Activated CD4-positive, alpha-beta T cell treated with anti-CD3 and anti-CD28 coated beads, Interleukin-2, amount 10 ng/mL, durations not matched to agents 24 days and 14 days (primary cell): ENCODE results near the gene GPR39. TPM values are rescaled to one million over a fixed set of nuclear protein-coding genes. Genes with fewer than 3 reads are reported as not detected.

Experiments
- DNase-seq: peaks from one replicate; pipeline ENCODE4 v3.0.0; 2022
- H3K27ac Mint-ChIP-seq: one replicate; pipeline ENCODE4 v1.8.0; 2022; ENCODE audit warnings: mild to moderate bottlenecking, mixed read lengths
- H3K27me3 Mint-ChIP-seq: one replicate; pipeline ENCODE4 v1.8.0; 2022; ENCODE audit warnings: mixed read lengths
- H3K36me3 Mint-ChIP-seq: one replicate; pipeline ENCODE4 v1.8.0; 2022; ENCODE audit warnings: low read depth, mild to moderate bottlenecking, mixed read lengths
- H3K4me1 Mint-ChIP-seq: one replicate; pipeline ENCODE4 v1.8.0; 2021; ENCODE audit warnings: mixed read lengths
- H3K4me3 Mint-ChIP-seq: one replicate; pipeline ENCODE4 v1.8.0; 2022; ENCODE audit warnings: mild to moderate bottlenecking, moderate library complexity, mixed read lengths
- H3K9me3 Mint-ChIP-seq: one replicate; pipeline ENCODE4 v1.8.0; 2021; ENCODE audit warnings: mixed read lengths
- intact Hi-C: fragments of 100-400 bp; cut with micrococcal nuclease; formaldehyde crosslinking; loops from one replicate; pipeline ENCODE4 v1.15.1; 2023
- total RNA-seq: library from RNA; stranded (reverse); gene quantifications from 2 replicates; pipeline ENCODE4 v1.2.3, GENCODE V29; 2022

Gene GPR39
- total RNA-seq, result not detected in 2 replicates

- Mint-ChIP-seq H3K36me3 (no peaks in the 10 kb centered on the region), H3K27me3 (peaks cover 20% of the 10 kb centered on the region), H3K27ac (no peak within 1 kb of the TSS), H3K4me1 (no peaks in the 10 kb centered on the region), H3K4me3 (no peak within 1 kb of the TSS), H3K9me3 (no peaks in the 10 kb centered on the region)
- intact Hi-C loops, result no loop called here
- no peak for DNase-seq
Measured at GRCh38 chr2:132416723-132417395, at the start of gene GPR39. Gene GPR39 (plus strand): TSS chr2:132416805.

DNA sequence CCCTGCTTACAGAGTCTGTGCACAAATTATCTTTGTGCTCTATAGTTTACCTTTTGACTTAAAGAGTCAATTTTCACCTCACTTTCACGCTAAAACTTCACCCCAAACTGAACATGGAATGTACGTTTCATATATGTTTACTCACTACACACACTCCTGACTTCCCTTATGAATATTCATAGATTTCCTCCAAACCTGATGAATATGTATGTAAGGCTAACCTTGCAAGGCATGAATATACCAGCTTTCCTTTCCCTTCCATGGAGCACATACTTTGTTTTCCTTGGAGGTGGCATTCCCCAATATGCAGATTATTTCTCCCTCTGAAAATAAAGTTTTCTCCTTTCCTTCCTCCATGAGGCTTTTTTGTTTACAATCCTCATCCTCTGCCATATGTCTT, 48.4 kb upstream of the GPR39 start:
- H3K4me1 Mint-ChIP-seq, result no peaks in the 10 kb centered on the region
- H3K36me3 Mint-ChIP-seq, result no peaks in the 10 kb centered on the region
- no peaks in the 10 kb centered on the region for H3K27me3 Mint-ChIP-seq
- no peak for DNase-seq
- peaks cover 4% of the 10 kb centered on the region for H3K9me3 Mint-ChIP-seq
- intact Hi-C loops, result no loop called here
- H3K27ac Mint-ChIP-seq, result no peak overlapping the region
- H3K4me3 Mint-ChIP-seq, result no peak overlapping the region

DNA sequence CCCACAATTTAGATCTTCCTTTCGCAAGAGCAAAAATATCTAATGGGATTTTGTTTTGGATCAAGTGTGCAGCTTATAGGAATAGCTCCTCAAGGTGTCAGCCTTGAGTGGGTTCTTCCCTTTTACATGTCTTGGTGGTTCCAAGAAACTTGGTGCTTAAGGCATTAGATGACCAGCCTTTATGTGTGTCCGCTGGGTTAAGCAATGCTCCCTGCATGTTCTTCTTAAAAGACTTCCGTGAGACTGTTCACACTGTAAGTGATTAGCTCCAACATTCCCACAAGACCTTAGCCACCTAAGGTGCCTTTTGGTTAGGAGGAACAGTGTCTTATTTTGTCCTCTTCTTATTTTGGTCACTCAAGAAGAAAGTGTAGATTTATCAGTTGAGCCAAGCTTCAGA, 44.3 kb upstream of the GPR39 start:
- Mint-ChIP-seq H3K4me3 (no peak overlapping the region), H3K36me3 (no peaks in the 10 kb centered on the region), H3K9me3 (no peaks in the 10 kb centered on the region), H3K27ac (no peak overlapping the region), H3K4me1 (no peaks in the 10 kb centered on the region), H3K27me3 (no peaks in the 10 kb centered on the region)
- intact Hi-C loops, result no loop called here
- DNase-seq, result no peak

DNA sequence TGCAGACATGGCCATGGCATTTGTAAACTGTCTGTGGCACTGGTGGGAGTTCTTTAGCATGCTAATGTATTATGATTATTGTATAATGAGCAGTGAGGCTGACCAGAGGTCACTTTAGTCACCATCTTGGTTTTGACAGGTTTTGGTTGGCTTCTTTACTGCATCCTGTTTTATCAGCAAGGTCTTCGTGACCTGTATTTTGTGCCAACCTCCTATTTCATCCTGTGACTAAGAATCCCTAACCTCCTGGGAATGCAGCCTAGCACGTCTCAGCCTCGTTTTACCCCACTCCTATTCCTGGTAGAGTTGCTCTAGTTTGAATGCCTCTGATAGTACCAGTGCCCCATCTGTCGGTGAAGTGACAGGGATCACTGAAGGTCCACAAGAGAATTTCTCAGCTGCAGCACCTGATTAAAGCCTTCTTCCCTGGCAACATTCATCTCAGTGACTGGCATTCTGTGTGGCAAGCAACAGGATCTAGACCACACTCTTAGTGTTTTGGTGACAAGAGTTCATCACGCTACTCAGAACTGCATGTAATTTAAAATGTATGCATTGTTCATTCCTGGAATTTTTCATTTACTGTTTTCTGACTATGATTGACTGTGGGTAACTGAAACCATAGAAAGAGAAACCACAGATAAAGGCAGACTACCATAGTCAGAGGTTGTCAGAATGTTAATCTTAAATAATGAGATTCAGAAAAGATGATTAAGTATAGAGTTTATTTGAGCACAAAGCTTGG, 43.0 kb upstream of the GPR39 start:
- no peak for DNase-seq
- no peaks in the 10 kb centered on the region for H3K4me1 Mint-ChIP-seq
- H3K27me3 Mint-ChIP-seq, result no peaks in the 10 kb centered on the region
- intact Hi-C loops, result no loop called here
- H3K36me3 Mint-ChIP-seq, result no peaks in the 10 kb centered on the region
- no peak overlapping the region for H3K27ac Mint-ChIP-seq
- no peaks in the 10 kb centered on the region for H3K9me3 Mint-ChIP-seq
- H3K4me3 Mint-ChIP-seq, result no peak overlapping the region

DNA sequence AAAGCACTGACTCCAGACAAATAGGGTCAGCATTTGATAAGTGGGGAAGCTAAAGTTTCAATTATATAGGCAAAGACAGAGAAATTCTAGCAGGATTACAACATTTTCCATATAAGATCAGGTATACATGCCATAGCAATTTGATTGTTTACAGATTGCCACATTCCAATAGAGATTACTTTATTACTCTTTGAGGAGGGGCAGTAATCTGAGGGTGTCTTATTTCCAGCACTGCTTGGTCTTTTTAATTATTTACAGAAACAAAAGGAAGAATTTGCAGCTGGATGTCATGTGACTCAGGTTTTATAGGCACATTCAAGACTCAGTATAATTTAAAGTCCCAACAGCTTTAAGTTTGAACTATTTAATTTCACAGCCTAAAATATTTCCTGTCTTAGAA, 42.5 kb upstream of the GPR39 start:
- H3K27ac Mint-ChIP-seq, result no peak overlapping the region
- H3K4me1 Mint-ChIP-seq, result no peaks in the 10 kb centered on the region
- no peaks in the 10 kb centered on the region for H3K36me3 Mint-ChIP-seq
- H3K9me3 Mint-ChIP-seq, result no peaks in the 10 kb centered on the region
- intact Hi-C loops, result no loop called here
- DNase-seq, result no peak
- no peak overlapping the region for H3K4me3 Mint-ChIP-seq
- H3K27me3 Mint-ChIP-seq, result no peaks in the 10 kb centered on the region

DNA sequence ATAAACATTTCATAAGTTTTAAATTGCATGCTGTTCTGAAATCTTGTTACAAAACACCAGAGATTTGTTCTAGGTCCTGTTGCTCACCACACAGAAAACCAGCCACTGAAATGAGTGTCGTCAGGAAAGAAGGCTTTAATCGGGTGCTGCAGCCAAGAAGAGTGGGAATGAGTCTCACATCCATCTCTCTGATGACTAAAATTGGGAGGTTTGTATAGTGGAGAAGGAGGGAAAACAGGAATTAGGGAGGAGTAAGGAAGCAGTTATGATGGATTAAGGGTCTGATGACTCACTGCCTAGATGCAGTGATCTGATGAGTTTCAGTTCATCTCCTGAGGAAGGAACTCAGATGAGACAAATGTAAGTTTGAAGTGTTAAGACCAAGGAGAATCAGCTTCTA, 42.1 kb upstream of the GPR39 start:
- Mint-ChIP-seq H3K4me1 (no peaks in the 10 kb centered on the region), H3K4me3 (no peak overlapping the region), H3K36me3 (no peaks in the 10 kb centered on the region), H3K9me3 (no peaks in the 10 kb centered on the region), H3K27ac (no peak overlapping the region), H3K27me3 (no peaks in the 10 kb centered on the region)
- intact Hi-C loops, result no loop called here
- DNase-seq, result no peak

GRCh38 chr2:132374961-132375360, 41.6 kb upstream of the GPR39 start:
- H3K4me1 Mint-ChIP-seq, result no peaks in the 10 kb centered on the region
- no peaks in the 10 kb centered on the region for H3K27me3 Mint-ChIP-seq
- no peak for DNase-seq
- no peaks in the 10 kb centered on the region for H3K36me3 Mint-ChIP-seq
- H3K27ac Mint-ChIP-seq, result no peak overlapping the region
- H3K9me3 Mint-ChIP-seq, result no peaks in the 10 kb centered on the region
- intact Hi-C loops, result no loop called here
- no peak overlapping the region for H3K4me3 Mint-ChIP-seq

DNA sequence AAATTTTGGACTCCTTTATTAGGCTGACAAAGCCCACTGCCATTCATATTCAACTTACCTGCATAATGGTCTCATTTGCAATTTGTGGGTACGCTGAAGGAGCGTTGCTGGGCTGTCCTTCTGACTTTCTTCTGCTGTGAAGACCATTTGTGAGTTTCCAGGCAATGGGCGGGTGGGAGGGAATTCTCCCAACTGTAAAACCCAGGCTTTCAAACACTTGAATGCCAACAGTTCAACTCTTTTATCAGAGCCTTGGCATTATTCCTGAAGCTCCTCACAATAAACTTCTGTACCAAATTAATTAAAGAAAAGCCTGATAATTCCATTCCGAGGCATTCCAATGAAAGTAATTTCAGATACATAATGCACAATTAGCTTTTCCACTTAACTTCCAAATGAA, 35.2 kb upstream of the GPR39 start:
- no peaks in the 10 kb centered on the region for H3K9me3 Mint-ChIP-seq
- intact Hi-C loops, result no loop called here
- H3K36me3 Mint-ChIP-seq, result no peaks in the 10 kb centered on the region

DNA sequence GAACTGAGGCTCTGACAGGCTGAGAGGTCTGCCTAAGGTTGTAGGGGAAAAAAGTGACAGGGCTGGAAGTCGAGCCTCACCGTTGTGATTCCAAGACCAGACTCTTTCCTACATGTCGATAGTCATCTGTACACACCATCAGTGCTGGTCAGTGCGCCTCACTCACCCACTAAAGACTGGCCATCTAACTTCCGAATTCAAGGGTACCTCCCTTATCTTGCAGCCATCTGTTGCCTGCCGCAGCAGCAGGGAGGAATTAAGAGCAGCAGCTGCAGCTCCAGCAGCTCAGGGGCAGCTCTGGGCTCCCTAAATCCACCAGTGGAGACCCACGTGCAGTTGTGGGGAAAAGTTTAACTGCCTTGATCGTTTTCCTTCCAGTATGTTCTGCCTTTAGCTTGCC, 32.6 kb upstream of the GPR39 start:
- no peaks in the 10 kb centered on the region for H3K27me3 Mint-ChIP-seq
- no peak overlapping the region for H3K27ac Mint-ChIP-seq
- no peak overlapping the region for H3K4me3 Mint-ChIP-seq
- DNase-seq, result no peak
- no peaks in the 10 kb centered on the region for H3K4me1 Mint-ChIP-seq
- no peaks in the 10 kb centered on the region for H3K9me3 Mint-ChIP-seq
- intact Hi-C loops, result no loop called here
- no peaks in the 10 kb centered on the region for H3K36me3 Mint-ChIP-seq

More for the DNA sequence above, 35.2 kb upstream of the GPR39 start:
- Mint-ChIP-seq H3K4me1 (no peaks in the 10 kb centered on the region), H3K27me3 (no peaks in the 10 kb centered on the region), H3K27ac (no peak overlapping the region), H3K4me3 (no peak overlapping the region)
- no peak for DNase-seq

DNA sequence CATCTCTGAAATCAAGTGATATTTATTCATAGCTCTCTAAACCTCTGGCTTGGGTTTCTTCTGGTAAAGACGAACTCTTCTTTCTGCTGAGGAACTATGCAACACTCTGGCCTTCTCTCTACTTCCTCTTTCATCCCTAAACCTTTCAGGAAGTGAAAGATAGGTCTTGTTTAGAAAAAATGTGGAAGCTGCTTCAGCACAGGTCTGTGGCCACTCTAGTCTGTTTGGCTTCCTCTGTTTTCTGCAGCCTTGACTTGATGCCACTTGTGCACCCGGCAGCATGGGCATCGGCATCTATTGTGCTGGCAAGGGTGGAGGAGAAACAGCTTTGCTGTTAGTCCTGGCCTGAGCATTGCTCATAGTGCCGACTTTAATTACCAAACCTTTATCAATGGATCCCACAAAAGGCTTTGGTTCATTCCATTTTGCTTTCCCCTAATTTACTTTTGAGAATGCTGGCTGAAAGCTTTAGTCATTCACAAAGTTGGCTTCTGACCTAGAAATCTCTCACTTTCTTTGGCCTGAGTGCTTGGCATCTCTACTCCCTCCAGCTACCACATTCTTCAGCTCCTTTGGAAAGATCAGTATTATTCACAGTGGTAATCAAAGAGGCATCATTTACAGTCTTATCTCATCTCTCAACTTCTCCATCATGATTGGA, 32.0 kb upstream of the GPR39 start:
- intact Hi-C loops, result no loop called here
- H3K27ac Mint-ChIP-seq, result no peak overlapping the region

GRCh38 chr2:132387126-132387525, 29.5 kb upstream of the GPR39 start:
- Mint-ChIP-seq H3K4me3 (no peak overlapping the region), H3K36me3 (no peaks in the 10 kb centered on the region), H3K9me3 (no peaks in the 10 kb centered on the region), H3K4me1 (no peaks in the 10 kb centered on the region), H3K27ac (no peak overlapping the region), H3K27me3 (no peaks in the 10 kb centered on the region)
- intact Hi-C loops, result no loop called here
- no peak for DNase-seq

More for the DNA sequence above, 32.0 kb upstream of the GPR39 start:
- no peaks in the 10 kb centered on the region for H3K27me3 Mint-ChIP-seq
- H3K9me3 Mint-ChIP-seq, result no peaks in the 10 kb centered on the region
- no peak for DNase-seq
- H3K4me1 Mint-ChIP-seq, result no peaks in the 10 kb centered on the region
- H3K4me3 Mint-ChIP-seq, result no peak overlapping the region
- H3K36me3 Mint-ChIP-seq, result no peaks in the 10 kb centered on the region

GRCh38 chr2:132390076-132390475, 26.5 kb upstream of the GPR39 start:
- Mint-ChIP-seq H3K4me1 (no peaks in the 10 kb centered on the region), H3K9me3 (peaks cover 4% of the 10 kb centered on the region), H3K4me3 (no peak overlapping the region), H3K27me3 (no peaks in the 10 kb centered on the region), H3K36me3 (no peaks in the 10 kb centered on the region), H3K27ac (no peak overlapping the region)
- intact Hi-C loops, result no loop called here
- no peak for DNase-seq

DNA sequence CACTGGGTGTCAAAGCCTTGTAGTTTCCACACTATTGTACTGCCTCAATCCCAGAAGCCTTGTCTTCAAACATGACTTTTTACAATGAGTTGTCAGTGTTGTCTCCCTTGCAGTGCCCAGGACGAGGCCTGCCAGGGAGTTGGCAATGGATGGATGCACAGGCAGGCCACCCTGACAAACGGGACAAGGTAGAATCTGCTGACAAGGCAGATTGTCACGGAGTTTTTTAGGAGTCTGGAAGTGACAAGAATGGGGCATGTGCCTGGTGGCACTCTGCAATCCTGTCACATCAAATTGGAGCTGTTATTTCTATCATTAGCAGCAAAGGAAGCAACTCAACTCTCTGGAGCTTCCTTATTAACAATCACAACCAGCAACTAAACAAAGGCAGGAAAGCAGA, 25.2 kb upstream of the GPR39 start:
- no peak overlapping the region for H3K27ac Mint-ChIP-seq
- intact Hi-C loops, result no loop called here
- peaks cover 9% of the 10 kb centered on the region for H3K9me3 Mint-ChIP-seq
- no peak overlapping the region for H3K4me3 Mint-ChIP-seq
- H3K4me1 Mint-ChIP-seq, result no peaks in the 10 kb centered on the region
- no peaks in the 10 kb centered on the region for H3K36me3 Mint-ChIP-seq
- no peaks in the 10 kb centered on the region for H3K27me3 Mint-ChIP-seq
- DNase-seq, result no peak

DNA sequence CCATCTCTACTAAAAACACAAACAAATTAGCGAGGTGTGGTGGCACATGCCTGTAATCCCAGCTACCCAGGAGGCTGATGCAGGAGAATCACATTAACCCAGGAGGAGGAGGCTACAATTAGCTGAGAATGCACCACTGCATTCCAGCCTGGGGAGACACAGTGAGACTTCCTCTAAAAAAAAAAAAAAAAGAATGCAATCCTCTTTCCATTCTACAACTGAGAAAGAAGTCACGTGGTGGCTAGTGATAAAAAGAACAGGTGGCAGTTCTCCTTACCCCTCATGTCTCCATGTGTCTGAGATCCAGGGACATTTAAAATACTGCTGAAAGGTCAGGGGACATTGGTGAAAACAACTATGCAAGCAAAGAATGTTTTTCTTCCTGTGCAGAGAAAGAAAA, 24.4 kb upstream of the GPR39 start:
- Mint-ChIP-seq H3K27me3 (no peaks in the 10 kb centered on the region), H3K27ac (no peak overlapping the region), H3K4me1 (no peaks in the 10 kb centered on the region), H3K9me3 (peaks cover 9% of the 10 kb centered on the region), H3K4me3 (no peak overlapping the region), H3K36me3 (no peaks in the 10 kb centered on the region)
- DNase-seq, result no peak
- intact Hi-C loops, result no loop called here
